HL-60 (cell line): Measurements from ENCODE around the gene COL16A1.

Source experiments
- DNase-seq, 2 experiments: peaks; one replicate each; pipeline ENCODE4 v3.0.0-alpha.2; 2010 to 2020; ENCODE audit warnings: low read depth in 1 of 2, low spot score in 1 of 2
- H3K27ac ChIP-seq: fragments of 250-450 bp; sonication (Bioruptor Pico); replicated peaks from 2 replicates; pipeline ENCODE4 v1.5.1; 2020; ENCODE audit warnings: mild to moderate bottlenecking, moderate library complexity
- H3K27me3 ChIP-seq: fragments of 250-450 bp; sonication (Bioruptor Pico); 2 replicates; pipeline ENCODE4 v1.5.1; 2021; ENCODE audit warnings: mild to moderate bottlenecking, moderate library complexity; ENCODE audit not compliant: insufficient read depth, poor library complexity, severe bottlenecking
- H3K4me3 ChIP-seq: replicated peaks from 2 replicates; pipeline ENCODE4 v1.5.1; 2011; ENCODE audit warnings: mild to moderate bottlenecking, control low read depth, low read length; ENCODE audit not compliant: insufficient read depth
- CTCF ChIP-seq: IDR thresholded peaks from one replicate; pipeline ENCODE4 v1.5.1; 2011; ENCODE audit warnings: low read length, control low read depth, inconsistent platforms; ENCODE audit not compliant: insufficient read depth
- GABPA ChIP-seq: IDR thresholded peaks from 2 replicates; pipeline ENCODE4 v1.6.1; 2012; ENCODE audit warnings: low read depth
- POLR2AphosphoS5 ChIP-seq: IDR thresholded peaks from 2 replicates; pipeline ENCODE4 v1.6.1; 2012; ENCODE audit warnings: low read depth
- REST ChIP-seq: IDR thresholded peaks from 2 replicates; pipeline ENCODE4 v1.6.1; 2012; ENCODE audit warnings: low read depth; ENCODE audit not compliant: insufficient replicate concordance
- SPI1 ChIP-seq: IDR thresholded peaks from 2 replicates; pipeline ENCODE4 v1.6.1; 2012; ENCODE audit warnings: low read depth, mild to moderate bottlenecking, borderline replicate concordance

Gene COL16A1

GRCh38 chr1:31624309-31624708 lies 79.5 kb downstream of the COL16A1 start:
- Histone ChIP-seq H3K27ac (no peak overlapping the region), H3K4me3 (no peak overlapping the region), H3K27me3 (no peaks in the 10 kb centered on the region)
- peak; percentile 14 to 47 for DNase-seq
- TF ChIP-seq CTCF (no peak), GABPA (no peak), POLR2AphosphoS5 (no peak), SPI1 (no peak), REST (no peak)

- no peak for TF ChIP-seq CTCF
- TF ChIP-seq SPI1 = no peak
- TF ChIP-seq GABPA = no peak
- no peak for TF ChIP-seq POLR2AphosphoS5
- TF ChIP-seq REST = peak; percentile 24
- Histone ChIP-seq H3K4me3 (no peak overlapping the region), H3K27ac (no peak overlapping the region), H3K27me3 (no peaks in the 10 kb centered on the region)
- DNase-seq = no peak
Measured at GRCh38 chr1:31623365-31623764, 80.5 kb downstream of the COL16A1 start.

GRCh38 chr1:31621847-31622730 lies 81.7 kb downstream of the COL16A1 start:
- Histone ChIP-seq H3K4me3 (no peak overlapping the region), H3K27ac (no peak overlapping the region), H3K27me3 (peaks cover 10% of the 10 kb centered on the region)
- DNase-seq = no peak
- TF ChIP-seq SPI1 (no peak), CTCF (no peak), POLR2AphosphoS5 (no peak), REST (no peak), GABPA (no peak)
